ENCODE results near the gene RPL10.
"Not testable (repeated sequence)": the region's sequence is repeated elsewhere in the genome, so short reads cannot be mapped to it uniquely, and the experiment has no call there.

Gene RPL10

GRCh38 chrX:154383359-154384283 lies 14.6 kb upstream of the RPL10 start:
- DNase-seq (ENCODE audit: low read depth, low spot score) = no peak
- TF ChIP-seq, protein P1, sequence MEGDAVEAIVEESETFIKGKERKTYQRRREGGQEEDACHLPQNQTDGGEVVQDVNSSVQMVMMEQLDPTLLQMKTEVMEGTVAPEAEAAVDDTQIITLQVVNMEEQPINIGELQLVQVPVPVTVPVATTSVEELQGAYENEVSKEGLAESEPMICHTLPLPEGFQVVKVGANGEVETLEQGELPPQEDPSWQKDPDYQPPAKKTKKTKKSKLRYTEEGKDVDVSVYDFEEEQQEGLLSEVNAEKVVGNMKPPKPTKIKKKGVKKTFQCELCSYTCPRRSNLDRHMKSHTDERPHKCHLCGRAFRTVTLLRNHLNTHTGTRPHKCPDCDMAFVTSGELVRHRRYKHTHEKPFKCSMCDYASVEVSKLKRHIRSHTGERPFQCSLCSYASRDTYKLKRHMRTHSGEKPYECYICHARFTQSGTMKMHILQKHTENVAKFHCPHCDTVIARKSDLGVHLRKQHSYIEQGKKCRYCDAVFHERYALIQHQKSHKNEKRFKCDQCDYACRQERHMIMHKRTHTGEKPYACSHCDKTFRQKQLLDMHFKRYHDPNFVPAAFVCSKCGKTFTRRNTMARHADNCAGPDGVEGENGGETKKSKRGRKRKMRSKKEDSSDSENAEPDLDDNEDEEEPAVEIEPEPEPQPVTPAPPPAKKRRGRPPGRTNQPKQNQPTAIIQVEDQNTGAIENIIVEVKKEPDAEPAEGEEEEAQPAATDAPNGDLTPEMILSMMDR (IDR thresholded peaks at IDR 0.05; ENCODE audit: insufficient read depth, low read length, missing control alignments) = no peak
- ChIA-PET POLR2A (interaction anchor here (0.8 kb wide), 1 partner anchor 9 kb away, joined by 5 read pairs; the partner anchor contains the start of gene FLNA), CTCF (interaction anchor here (0.9 to 2.6 kb wide), 3 partner anchors 9 to 67 kb away, joined by 3 to 17 read pairs (median 3); partner anchors contain the start of gene FLNA)
- H3K4me3 ChIP-seq (ENCODE audit: low read depth, low read length) = no peak overlapping the region

DNA sequence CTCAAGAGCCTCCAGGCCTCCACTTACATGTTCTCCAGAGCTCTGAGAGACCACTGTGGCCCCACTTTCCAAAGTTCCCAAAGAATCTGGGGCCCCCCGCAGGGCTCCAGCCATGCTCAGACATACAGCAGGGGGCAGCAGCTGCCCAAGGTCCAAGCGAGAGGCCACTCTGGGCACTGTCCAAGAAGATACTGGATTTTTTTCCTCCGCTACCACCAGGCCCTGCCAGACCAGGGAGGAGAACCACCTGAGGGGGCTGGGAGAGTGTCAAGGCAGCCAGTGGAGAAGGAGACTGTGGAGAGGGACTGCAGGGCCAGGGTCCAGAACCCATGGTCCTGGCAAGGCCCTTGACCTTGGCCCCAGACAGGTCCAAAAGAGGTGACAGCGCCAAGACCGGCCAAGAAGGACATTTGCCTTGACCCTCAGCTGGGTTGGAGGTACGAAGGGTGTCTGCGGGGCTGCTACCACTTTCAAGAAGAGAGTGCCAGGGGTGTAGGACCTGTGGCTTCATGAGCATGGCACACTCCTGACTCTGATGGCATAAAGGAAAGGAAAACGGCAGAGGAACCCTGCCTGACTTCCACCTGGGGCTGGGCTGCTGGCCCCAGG lies 13.8 kb upstream of the RPL10 start:
- no peak for DNase-seq (ENCODE audit: low read depth, low spot score)
- TF ChIP-seq, protein P1 (IDR thresholded peaks at IDR 0.05; ENCODE audit: insufficient read depth, low read length, missing control alignments) = peak; percentile 24
- no peak overlapping the region for H3K4me3 ChIP-seq (ENCODE audit: low read depth, low read length)
- ChIA-PET CTCF (interaction anchor here (0.9 to 2.6 kb wide), 3 partner anchors 10 to 67 kb away, joined by 3 to 17 read pairs (median 3); partner anchors contain the start of gene FLNA), POLR2A (no interaction called here)

DNA sequence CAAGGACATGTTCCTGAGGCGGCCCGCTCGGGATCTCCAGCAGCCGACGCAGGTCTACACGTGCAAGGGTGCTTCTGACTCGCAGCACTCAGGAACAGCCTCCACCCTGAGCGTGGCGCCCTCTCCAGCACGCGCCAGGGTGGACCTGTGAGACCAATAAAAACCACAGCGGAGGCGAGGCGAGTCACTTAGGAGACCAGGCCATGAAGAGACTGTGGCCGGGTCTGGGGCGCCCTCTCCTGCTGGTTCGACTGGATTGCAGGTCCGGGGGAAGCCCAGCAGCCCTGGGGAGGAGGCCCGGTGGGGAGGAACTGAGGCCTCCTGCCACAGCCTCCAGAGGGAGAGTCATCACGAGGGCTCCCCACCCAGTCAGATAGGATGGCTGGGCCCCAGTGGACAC lies 10.1 kb upstream of the RPL10 start:
- H3K4me3 ChIP-seq (ENCODE audit: low read depth, low read length); POLR2A ChIA-PET; CTCF ChIA-PET; DNase-seq (ENCODE audit: low read depth, low spot score): not testable (repeated sequence)

GRCh38 chrX:154388649-154389048 lies 9.5 kb upstream of the RPL10 start:
- H3K4me3 ChIP-seq (ENCODE audit: low read depth, low read length); CTCF ChIA-PET; DNase-seq (ENCODE audit: low read depth, low spot score); POLR2A ChIA-PET: not testable (repeated sequence)

GRCh38 chrX:154389812-154390747 lies 8.1 kb upstream of the RPL10 start:
- POLR2A ChIA-PET; DNase-seq (ENCODE audit: low read depth, low spot score); CTCF ChIA-PET: not testable (repeated sequence)
- peak overlapping the region; percentile 51 for H3K4me3 ChIP-seq (ENCODE audit: low read depth, low read length)

GRCh38 chrX:154396363-154396762 lies 1.8 kb upstream of the RPL10 start:
- CTCF ChIA-PET; H3K4me3 ChIP-seq (ENCODE audit: low read depth, low read length); POLR2A ChIA-PET; DNase-seq (ENCODE audit: low read depth, low spot score): not testable (repeated sequence)

DNA sequence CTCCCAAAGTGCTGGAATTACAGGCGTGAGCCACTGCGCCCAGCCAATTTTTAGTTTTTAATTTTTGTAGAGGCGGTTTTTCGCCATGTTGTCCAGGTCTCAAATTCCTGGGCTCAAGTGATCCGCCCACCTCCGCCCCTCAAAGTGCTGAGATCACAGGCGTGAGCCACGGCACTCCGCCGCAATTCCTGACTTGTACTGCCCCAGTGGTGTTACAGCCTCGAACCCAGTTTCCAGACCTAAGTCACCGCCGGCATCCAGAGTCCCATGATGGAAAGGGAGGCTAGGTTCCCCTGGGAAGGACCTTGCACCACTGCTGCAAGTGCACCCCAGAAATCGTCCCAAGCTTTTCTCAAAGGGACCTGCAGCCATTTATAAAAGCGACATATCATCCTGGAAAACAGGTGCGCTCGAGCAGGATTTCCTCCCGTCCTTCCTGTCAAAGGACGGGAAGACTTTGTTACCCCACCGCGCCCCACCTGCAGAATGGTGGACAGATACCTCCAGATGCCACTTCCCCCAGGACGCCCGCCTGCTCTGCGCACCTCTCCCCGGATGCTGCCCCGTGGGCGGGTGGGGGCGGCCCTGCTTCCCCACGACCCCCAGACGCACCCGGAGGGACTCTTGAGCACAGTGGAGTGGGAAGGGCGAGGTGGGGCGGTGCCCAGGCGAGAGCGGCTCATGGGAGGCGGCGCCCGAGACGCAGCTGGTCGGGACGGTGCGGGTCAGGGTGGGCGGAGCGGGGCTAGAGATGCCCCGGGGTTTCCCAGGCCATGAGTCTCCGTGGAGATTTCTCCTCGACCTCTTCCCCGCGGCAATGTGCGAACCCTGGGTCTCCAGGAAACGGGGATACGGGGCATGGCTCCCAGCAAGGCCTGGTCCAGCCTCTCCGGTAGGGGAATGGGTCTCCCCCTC lies 947 bp upstream of the RPL10 start:
- no peak for DNase-seq (ENCODE audit: low read depth, low spot score)
- ChIA-PET POLR2A (interaction anchor here (0.9 to 1.5 kb wide), 8 partner anchors 12 to 150 kb away, joined by 3 to 10 read pairs (median 4); partner anchors contain the start of genes ATP6AP1, DNASE1L1, IKBKG and SLC10A3), CTCF (interaction anchor here (1.6 to 2.8 kb wide), 2 partner anchors 11 to 23 kb away, joined by 4 to 12 read pairs; partner anchors contain the start of genes DNASE1L1 and FLNA)
- peak overlapping the region; percentile 58 for H3K4me3 ChIP-seq (ENCODE audit: low read depth, low read length)
- TF ChIP-seq, protein P1 (IDR thresholded peaks at IDR 0.05; ENCODE audit: insufficient read depth, low read length, missing control alignments) = no peak
